IPS-20b (cell line): Measurements from ENCODE around the gene FAM3D.
"Not testable (repeated sequence)": the region's sequence is repeated elsewhere in the genome, so short reads cannot be mapped to it uniquely, and the experiment has no call there.

Experiments used
- H3K27ac ChIP-seq: one replicate; pipeline ENCODE4 v1.5.1; 2013; ENCODE audit warnings: low read length
- H3K27me3 ChIP-seq: 2 replicates; pipeline ENCODE4 v1.6.1; 2013; ENCODE audit warnings: mild to moderate bottlenecking, low read length, inconsistent platforms; ENCODE audit not compliant: insufficient read depth
- H3K36me3 ChIP-seq: 2 replicates; pipeline ENCODE4 v1.6.1; 2013; ENCODE audit warnings: low read depth, mild to moderate bottlenecking, inconsistent platforms, low read length, moderate library complexity; ENCODE audit not compliant: insufficient read depth
- H3K4me1 ChIP-seq: 2 replicates; pipeline ENCODE4 v1.6.1; 2013; ENCODE audit warnings: mild to moderate bottlenecking, control low read depth, inconsistent platforms, low read length, moderate library complexity; ENCODE audit not compliant: insufficient read depth
- H3K4me3 ChIP-seq: 2 replicates; pipeline ENCODE4 v1.5.1; 2013; ENCODE audit warnings: mild to moderate bottlenecking, low read length, inconsistent platforms
- H3K9ac ChIP-seq: 2 replicates; pipeline ENCODE4 v1.6.1; 2013; ENCODE audit warnings: low read depth, mild to moderate bottlenecking, inconsistent platforms, low read length, moderate library complexity
- H3K9me3 ChIP-seq: 2 replicates; pipeline ENCODE4 v1.6.1; 2013; ENCODE audit warnings: mild to moderate bottlenecking, low read depth, low read length, inconsistent platforms; ENCODE audit not compliant: insufficient read depth

The FAM3D gene

GRCh38 chr3:58696813-58697212, 30.2 kb upstream of the FAM3D start:
- not testable (repeated sequence) for H3K4me1 ChIP-seq, H3K4me3 ChIP-seq, H3K36me3 ChIP-seq, H3K27me3 ChIP-seq, H3K9ac ChIP-seq, H3K27ac ChIP-seq
- peaks cover 33% of the 10 kb centered on the region for H3K9me3 ChIP-seq

GRCh38 chr3:58696093-58696492, 29.5 kb upstream of the FAM3D start:
- Histone ChIP-seq H3K4me1 (no peaks in the 10 kb centered on the region), H3K9me3 (peaks cover 40% of the 10 kb centered on the region), H3K27me3 (no peaks in the 10 kb centered on the region), H3K27ac (no peak overlapping the region), H3K9ac (no peak overlapping the region), H3K4me3 (no peak overlapping the region), H3K36me3 (no peaks in the 10 kb centered on the region)

DNA sequence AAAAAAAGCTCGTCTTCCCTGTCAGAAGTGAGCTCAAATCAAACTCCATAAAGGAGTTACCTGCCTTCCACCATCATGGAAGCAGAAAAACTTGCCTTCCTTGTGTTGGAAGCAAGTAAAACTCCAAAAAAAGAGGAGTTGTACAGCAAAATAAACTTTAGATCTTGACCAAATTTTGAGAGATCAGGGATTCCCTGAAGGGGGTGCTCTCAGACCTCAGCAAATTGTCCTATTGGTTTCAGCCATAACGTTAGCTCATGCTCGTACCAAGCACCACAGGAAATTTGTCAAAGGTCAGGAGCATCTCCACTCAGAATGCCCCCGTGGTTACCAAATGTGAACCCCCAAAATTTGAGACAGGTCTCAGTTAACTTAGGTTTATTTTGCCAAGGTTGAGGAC, 28.7 kb upstream of the FAM3D start:
- H3K9me3 ChIP-seq = peaks cover 48% of the 10 kb centered on the region
- not testable (repeated sequence) for H3K4me1 ChIP-seq, H3K9ac ChIP-seq, H3K36me3 ChIP-seq, H3K4me3 ChIP-seq, H3K27me3 ChIP-seq, H3K27ac ChIP-seq

DNA sequence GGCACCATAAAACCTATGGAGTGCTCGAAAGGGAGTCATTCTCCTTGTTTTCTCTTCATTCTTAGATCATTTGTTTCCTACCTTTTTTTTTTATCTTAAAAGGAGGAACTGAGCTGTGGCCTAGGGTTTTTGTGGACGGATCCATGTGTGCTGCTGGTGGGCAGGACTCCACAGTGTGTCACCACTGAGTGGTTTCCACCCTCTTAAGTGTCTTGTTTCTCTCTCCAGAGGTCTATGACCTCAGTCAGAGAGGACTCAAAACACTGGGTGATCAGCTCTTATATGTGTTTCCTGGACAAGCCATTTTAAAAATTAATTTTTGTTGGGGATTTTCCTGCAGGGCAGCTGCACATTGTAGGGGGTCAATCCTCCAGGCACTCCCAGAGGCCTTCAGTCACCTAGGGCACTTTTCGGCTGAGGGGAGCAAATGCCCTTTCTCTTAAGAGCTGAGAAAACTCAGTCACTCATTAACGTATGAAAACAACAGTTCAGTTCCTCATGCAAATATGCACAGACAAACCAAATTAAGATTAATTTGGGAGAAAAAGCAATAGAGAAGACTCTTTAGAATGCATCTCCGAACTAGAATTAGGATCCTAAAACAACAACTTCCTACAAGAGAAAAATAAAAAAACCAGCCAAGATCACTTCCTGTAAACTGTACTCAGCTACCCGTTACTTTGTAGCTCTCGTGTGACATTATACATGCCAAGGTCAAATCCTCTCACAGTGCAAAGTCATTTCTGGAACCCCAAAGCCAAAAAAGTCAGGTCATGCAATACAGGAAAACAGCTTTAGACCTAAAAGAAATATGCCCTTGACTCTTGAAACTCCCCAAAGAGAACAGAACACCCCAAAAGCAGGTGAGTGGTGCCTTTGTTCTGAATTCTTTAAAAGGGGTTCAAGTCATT, 27.6 kb upstream of the FAM3D start:
- Histone ChIP-seq H3K27ac (no peak overlapping the region), H3K4me3 (no peak overlapping the region), H3K9ac (no peak overlapping the region), H3K36me3 (no peaks in the 10 kb centered on the region), H3K9me3 (peaks cover 59% of the 10 kb centered on the region), H3K4me1 (no peaks in the 10 kb centered on the region), H3K27me3 (no peaks in the 10 kb centered on the region)

GRCh38 chr3:58692484-58692883, 25.9 kb upstream of the FAM3D start:
- Histone ChIP-seq H3K4me3 (no peak overlapping the region), H3K36me3 (no peaks in the 10 kb centered on the region), H3K27me3 (no peaks in the 10 kb centered on the region), H3K27ac (no peak overlapping the region), H3K4me1 (no peaks in the 10 kb centered on the region), H3K9ac (no peak overlapping the region), H3K9me3 (peaks cover 71% of the 10 kb centered on the region)

- H3K27ac ChIP-seq = no peak overlapping the region
- 0 out of 2 replicates have a peak overlapping the region, but pooled peaks have one; percentile 0 for H3K4me3 ChIP-seq
- H3K4me1 ChIP-seq = no peaks in the 10 kb centered on the region
- H3K27me3 ChIP-seq = no peaks in the 10 kb centered on the region
- H3K9me3 ChIP-seq = peaks cover 71% of the 10 kb centered on the region
- H3K36me3 ChIP-seq = no peaks in the 10 kb centered on the region
- H3K9ac ChIP-seq = no peak overlapping the region
These were observed 25.4 kb upstream of the FAM3D start for GRCh38 chr3:58691997-58692396.

GRCh38 chr3:58690490-58690889, 23.9 kb upstream of the FAM3D start:
- Histone ChIP-seq H3K9me3 (peaks cover 71% of the 10 kb centered on the region), H3K4me3 (no peak overlapping the region), H3K4me1 (no peaks in the 10 kb centered on the region), H3K27ac (no peak overlapping the region), H3K9ac (no peak overlapping the region), H3K27me3 (no peaks in the 10 kb centered on the region), H3K36me3 (no peaks in the 10 kb centered on the region)

DNA sequence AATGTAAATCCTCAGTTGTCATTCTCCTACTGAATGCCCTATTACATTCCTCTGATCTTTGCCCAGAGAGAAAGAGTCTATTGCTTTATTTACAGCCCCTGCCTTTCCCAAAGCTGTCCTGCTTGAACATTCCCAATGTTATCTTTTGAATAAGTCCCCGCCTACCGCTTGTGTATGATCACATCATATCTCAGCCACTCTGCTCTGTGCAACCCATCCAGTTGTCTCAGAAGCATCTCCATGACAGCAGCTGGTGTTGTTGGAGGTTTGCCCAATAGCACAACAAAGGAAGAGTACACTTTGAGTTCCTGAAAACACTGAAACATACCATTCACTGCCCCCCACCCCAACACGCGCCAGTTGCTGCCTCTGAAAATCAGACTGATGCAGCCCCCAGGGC, 22.0 kb upstream of the FAM3D start:
- Histone ChIP-seq H3K4me1 (no peaks in the 10 kb centered on the region), H3K27ac (no peak overlapping the region), H3K9me3 (peaks cover 58% of the 10 kb centered on the region), H3K9ac (no peak overlapping the region), H3K4me3 (no peak overlapping the region), H3K36me3 (no peaks in the 10 kb centered on the region), H3K27me3 (no peaks in the 10 kb centered on the region)

- no peak overlapping the region for H3K9ac ChIP-seq
- H3K4me1 ChIP-seq = no peaks in the 10 kb centered on the region
- no peak overlapping the region for H3K4me3 ChIP-seq
- no peaks in the 10 kb centered on the region for H3K36me3 ChIP-seq
- no peaks in the 10 kb centered on the region for H3K27me3 ChIP-seq
- no peak overlapping the region for H3K27ac ChIP-seq
- H3K9me3 ChIP-seq = peaks cover 43% of the 10 kb centered on the region
These were observed 20.3 kb upstream of the FAM3D start for GRCh38 chr3:58686847-58687246.

- H3K4me1 ChIP-seq = no peaks in the 10 kb centered on the region
- H3K27me3 ChIP-seq = no peaks in the 10 kb centered on the region
- H3K27ac ChIP-seq = no peak overlapping the region
These were observed 19.1 kb upstream of the FAM3D start for GRCh38 chr3:58685641-58686040.

GRCh38 chr3:58683466-58683865, 16.9 kb upstream of the FAM3D start:
- H3K9ac ChIP-seq = no peak overlapping the region
- no peaks in the 10 kb centered on the region for H3K27me3 ChIP-seq
- H3K4me1 ChIP-seq = no peaks in the 10 kb centered on the region
- no peak overlapping the region for H3K27ac ChIP-seq
- no peak overlapping the region for H3K4me3 ChIP-seq
- H3K36me3 ChIP-seq = no peaks in the 10 kb centered on the region
- peaks cover 9% of the 10 kb centered on the region for H3K9me3 ChIP-seq

More at GRCh38 chr3:58685641-58686040, 19.1 kb upstream of the FAM3D start:
- H3K9me3 ChIP-seq = peaks cover 31% of the 10 kb centered on the region
- H3K4me3 ChIP-seq = no peak overlapping the region
- H3K9ac ChIP-seq = no peak overlapping the region
- no peaks in the 10 kb centered on the region for H3K36me3 ChIP-seq

DNA sequence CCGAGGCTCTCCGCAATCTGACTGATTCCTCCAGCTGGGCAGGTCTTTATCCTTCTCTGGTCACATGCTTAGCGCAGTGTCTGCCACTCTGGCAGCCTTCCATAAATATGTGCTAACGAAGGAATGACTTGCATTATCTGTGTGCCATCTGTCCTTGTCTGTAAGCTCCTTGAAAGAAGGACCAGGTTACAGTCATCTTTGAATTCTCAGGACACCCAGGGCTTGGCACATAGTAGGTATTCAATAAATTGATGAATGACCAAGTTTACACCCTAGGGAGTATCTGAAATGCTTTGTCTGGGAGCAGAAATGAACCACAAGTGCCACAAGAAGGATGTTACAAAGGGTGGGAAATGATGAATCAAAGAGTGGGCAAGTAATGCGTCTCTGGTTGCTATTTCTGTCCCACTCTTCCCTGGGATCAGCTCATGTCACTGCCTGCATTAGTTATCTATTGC, 16.5 kb upstream of the FAM3D start:
- no peaks in the 10 kb centered on the region for H3K4me1 ChIP-seq
- H3K9ac ChIP-seq = no peak overlapping the region
- no peaks in the 10 kb centered on the region for H3K36me3 ChIP-seq
- H3K27me3 ChIP-seq = no peaks in the 10 kb centered on the region
- H3K27ac ChIP-seq = no peak overlapping the region
- no peak overlapping the region for H3K4me3 ChIP-seq
- H3K9me3 ChIP-seq = peaks cover 5% of the 10 kb centered on the region
